ENCODE results near the gene MYADML2.

- TF ChIP-seq TSHZ2 (CRISPR knock-in tag; IDR thresholded peaks at IDR 0.05) (no peak), ZNF565 (CRISPR knock-in tag; conservative IDR thresholded peaks at IDR 0.05; ENCODE audit: low read depth) (no peak), ZNF70 (CRISPR knock-in tag; IDR thresholded peaks at IDR 0.05) (no peak), RARB (CRISPR knock-in tag; IDR thresholded peaks at IDR 0.05) (no peak), PATZ1 (CRISPR knock-in tag; IDR thresholded peaks at IDR 0.05; ENCODE audit: borderline replicate concordance) (no peak), ZFP3 (CRISPR knock-in tag; IDR thresholded peaks at IDR 0.05) (no peak), ARNTL (CRISPR knock-in tag; IDR thresholded peaks at IDR 0.05; ENCODE audit: borderline replicate concordance, low read depth) (no peak), CSRNP3 (CRISPR knock-in tag; IDR thresholded peaks at IDR 0.05) (no peak), CREB5 (CRISPR knock-in tag; IDR thresholded peaks at IDR 0.05; ENCODE audit: low read depth) (no peak)
Observed at GRCh38 chr17:81995463-81996231, 48.6 kb upstream of the MYADML2 start.

Data from SK-N-SH treated with all-trans-retinoic acid at 6 μM for 48 hours (cell line).